Retinal pigment epithelial cell (primary cell): ENCODE results near the gene MCL1.
"Not testable (repeated sequence)": the region's sequence is repeated elsewhere in the genome, so short reads cannot be mapped to it uniquely, and the experiment has no call there.

Source experiments
- DNase-seq: peaks from one replicate; pipeline ENCODE4 v3.0.0-alpha.2; 2010; ENCODE audit warnings: low read depth
- H3K4me3 ChIP-seq: 2 replicates; pipeline ENCODE4 v1.5.1; 2011; ENCODE audit warnings: mild to moderate bottlenecking, low read length, control low read depth, moderate library complexity
- TF ChIP-seq, protein P1 (sequence below): conservative IDR thresholded peaks from 2 replicates; pipeline ENCODE4 v1.5.1; 2011; ENCODE audit warnings: low read depth, low read length, control low read depth, inconsistent platforms

Gene MCL1

DNA sequence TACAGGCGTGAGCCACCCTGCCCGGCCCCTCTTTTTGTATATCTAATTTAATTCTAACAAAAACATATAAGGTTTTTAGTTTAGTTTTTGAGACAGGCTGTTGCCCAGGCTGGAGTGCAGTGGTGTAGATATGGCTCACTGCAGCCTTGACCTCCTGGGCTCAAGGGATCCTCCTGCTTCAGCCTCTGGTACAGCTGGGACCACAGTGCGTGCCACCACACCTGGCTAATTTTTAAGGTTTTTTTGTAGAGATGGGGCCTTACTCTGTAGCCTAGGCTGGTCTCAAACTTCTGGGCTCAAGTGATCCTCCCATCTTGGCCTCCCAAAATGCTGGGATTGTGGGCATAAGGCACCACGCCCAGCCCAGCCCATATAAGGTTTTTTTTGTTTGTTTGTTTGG is 31.2 kb upstream of the MCL1 start:
- DNase-seq = no peak
- H3K4me3 ChIP-seq = no peak overlapping the region
- TF ChIP-seq, protein P1, sequence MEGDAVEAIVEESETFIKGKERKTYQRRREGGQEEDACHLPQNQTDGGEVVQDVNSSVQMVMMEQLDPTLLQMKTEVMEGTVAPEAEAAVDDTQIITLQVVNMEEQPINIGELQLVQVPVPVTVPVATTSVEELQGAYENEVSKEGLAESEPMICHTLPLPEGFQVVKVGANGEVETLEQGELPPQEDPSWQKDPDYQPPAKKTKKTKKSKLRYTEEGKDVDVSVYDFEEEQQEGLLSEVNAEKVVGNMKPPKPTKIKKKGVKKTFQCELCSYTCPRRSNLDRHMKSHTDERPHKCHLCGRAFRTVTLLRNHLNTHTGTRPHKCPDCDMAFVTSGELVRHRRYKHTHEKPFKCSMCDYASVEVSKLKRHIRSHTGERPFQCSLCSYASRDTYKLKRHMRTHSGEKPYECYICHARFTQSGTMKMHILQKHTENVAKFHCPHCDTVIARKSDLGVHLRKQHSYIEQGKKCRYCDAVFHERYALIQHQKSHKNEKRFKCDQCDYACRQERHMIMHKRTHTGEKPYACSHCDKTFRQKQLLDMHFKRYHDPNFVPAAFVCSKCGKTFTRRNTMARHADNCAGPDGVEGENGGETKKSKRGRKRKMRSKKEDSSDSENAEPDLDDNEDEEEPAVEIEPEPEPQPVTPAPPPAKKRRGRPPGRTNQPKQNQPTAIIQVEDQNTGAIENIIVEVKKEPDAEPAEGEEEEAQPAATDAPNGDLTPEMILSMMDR = no peak

DNA sequence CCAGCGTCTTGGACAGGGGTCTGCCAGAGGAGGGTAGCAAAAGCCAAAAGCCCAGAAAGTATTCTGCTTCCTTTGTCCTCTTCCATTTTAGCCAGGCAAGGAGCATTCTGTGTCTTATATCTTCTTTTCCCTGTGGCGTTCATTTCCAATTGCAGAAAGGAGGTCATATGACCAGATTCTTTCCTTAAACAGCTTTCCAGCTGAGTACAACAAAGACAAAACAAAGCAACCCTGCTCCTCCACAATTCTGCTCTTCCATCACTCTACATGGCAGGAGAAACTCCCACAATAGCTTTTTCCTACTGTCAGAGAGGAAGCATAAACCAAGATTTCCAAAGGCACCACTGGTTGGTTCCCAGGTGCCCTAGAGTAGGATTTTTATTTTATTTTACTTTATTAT is 30.3 kb upstream of the MCL1 start:
- DNase-seq = no peak
- H3K4me3 ChIP-seq = no peak overlapping the region
- TF ChIP-seq, protein P1 = no peak

DNA sequence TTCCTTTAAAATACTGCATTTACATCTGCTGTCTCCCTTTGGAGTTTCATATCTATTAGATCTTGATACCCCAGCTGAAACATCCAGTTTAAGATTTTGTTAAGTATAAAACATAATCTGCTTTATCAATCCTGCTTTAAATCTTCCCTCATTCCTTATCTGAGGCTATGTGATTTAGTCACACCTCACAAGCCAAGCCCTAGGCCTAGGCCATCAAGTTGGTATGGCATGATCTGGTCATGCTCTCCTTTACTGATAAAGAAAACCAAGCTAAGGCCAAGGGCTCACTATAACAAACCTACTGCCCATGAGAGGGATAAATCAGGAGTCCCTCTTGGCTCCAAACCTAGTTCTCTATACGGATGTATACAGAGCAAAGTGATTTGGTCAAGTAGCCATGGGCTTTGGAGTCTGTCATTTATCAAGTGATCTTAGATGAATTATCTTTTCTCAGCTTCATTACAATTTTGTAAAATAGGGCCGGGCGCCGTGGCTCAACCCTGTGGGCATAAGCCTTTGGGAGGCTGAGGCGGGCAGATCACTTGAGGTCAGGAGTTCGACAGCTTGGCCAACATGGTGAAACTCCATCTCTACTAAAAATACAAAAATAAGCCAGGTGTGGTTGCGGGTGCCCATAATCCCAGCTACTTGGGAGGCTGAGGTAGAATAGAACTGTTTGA is 27.2 kb upstream of the MCL1 start:
- no peak for DNase-seq
- TF ChIP-seq, protein P1 = no peak
- no peak overlapping the region for H3K4me3 ChIP-seq

DNA sequence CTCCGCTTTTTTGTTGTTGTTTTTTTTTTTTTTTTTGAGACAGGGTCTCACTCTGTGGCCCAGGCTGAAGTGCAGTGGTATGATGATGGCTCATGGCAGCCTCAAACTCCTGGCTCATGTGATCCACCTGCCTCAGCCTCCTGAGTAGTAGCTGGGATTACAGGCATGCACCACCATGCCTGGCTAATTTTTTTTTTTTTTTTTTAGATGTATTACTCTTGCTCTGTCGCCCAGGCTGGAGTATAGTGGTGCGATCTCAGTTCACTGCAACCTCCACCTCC is 26.0 kb upstream of the MCL1 start:
- H3K4me3 ChIP-seq, DNase-seq: not testable (repeated sequence)

DNA sequence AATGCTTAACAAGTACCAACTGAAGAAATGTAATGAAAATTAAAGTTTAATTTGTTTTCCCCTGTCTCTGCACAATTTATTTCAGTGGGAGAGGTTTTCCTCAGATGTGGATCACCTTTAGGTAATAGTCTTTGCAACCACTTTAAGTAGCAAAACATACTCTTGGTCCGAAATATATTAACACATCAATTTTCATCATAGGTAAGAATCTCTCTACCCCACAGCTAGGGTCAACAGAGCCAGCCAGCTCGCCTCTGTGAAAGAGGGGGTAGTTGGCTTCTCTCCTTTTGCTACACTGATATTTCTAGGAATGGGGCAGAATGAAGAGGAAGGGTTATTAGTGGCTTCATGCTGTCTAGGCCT is 24.8 kb upstream of the MCL1 start:
- TF ChIP-seq, protein P1 = no peak
- DNase-seq = no peak
- no peak overlapping the region for H3K4me3 ChIP-seq

DNA sequence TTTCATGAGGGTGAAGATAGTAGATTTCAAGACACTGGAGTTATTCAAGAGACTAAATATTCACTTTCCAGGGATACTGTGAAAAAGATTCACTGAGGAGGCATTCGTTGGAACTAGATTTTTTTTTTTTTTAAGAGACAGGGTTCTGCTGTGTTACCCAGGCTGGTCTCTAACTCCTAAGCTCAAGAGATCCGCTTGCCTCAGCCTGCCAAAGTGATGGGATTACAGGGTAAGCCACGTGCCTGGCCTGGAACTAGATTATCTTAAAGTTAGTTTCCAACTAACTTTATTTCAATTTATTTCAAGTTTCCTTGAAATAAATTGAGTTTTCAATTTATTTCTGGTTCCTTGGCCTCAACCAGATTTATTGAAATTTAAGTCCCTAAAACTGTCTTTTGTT is 24.3 kb upstream of the MCL1 start:
- TF ChIP-seq, protein P1 = no peak
- no peak overlapping the region for H3K4me3 ChIP-seq
- no peak for DNase-seq

DNA sequence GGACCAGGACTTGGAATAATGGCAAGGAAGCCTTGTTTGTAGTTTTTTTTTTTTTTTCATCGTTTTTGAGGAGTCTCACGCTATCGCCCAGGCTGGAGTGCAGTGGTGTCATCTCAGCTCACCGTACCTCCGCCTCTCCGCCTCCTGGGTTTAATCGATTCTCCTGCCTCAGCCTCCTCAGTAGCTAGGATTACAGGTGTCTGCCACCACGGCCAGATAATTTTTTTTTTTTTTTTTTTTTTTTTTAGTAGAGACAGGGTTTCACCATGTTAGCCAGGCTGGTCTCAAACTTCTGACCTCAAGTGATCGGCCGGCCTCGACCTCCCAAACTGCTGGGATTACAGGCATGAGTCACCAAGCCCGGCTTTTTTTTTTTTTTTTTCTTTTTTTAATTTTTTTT is 23.0 kb upstream of the MCL1 start:
- DNase-seq, H3K4me3 ChIP-seq: not testable (repeated sequence)

DNA sequence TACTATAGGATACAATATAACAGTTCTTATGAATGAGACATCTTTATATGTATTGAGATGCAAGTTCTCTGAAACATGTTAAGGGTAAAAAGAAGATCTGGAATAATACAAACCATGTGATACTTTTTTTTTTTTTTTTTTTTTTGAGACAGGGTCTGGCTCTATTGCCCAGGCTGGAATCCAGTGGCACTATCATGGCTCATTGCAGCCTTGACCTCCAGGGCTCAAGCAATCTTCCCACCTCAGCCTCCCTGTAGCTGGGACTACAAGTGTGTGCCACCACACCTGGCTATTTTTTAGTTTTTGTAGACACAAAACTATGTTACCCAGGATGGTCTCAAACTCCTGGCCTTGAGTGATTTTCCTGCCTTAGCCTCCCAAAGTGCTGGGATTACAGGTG is 22.1 kb upstream of the MCL1 start:
- TF ChIP-seq, protein P1 = no peak
- no peak for DNase-seq
- H3K4me3 ChIP-seq = no peak overlapping the region

DNA sequence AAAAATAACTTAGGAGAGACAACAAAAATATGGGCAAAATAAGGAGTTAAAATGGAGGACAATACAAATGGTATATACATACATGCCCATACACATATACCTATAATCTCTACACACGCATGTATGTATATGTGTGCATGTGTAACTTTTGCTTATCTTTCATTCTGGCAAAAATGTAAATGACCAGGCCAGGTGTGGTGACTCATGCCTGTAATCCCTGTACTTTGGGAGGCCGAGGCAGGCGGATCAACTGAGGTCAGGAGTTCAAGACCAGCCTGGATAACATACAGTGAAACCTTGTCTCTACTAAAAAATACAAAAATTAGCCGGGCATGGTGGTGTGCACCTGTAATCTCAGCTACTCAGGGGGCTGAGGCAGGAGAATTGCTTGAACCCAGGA is 18.9 kb upstream of the MCL1 start:
- DNase-seq, H3K4me3 ChIP-seq: not testable (repeated sequence)
